AG09309 (cell line): ENCODE results near the gene CLASRP.
A peak's percentile ranks its signal among the peaks of the same experiment; 100 is the strongest.

Source experiments
- DNase-seq: peaks from one replicate; pipeline ENCODE4 v3.0.0-alpha.2; 2010; ENCODE audit warnings: low read depth
- H3K4me3 ChIP-seq: 2 replicates; pipeline ENCODE4 v1.5.1; 2011; ENCODE audit warnings: mild to moderate bottlenecking, low read depth, low read length, moderate library complexity; ENCODE audit not compliant: control insufficient read depth
- CTCF ChIP-seq: IDR thresholded peaks from 2 replicates; pipeline ENCODE4 v1.5.1; 2011; ENCODE audit warnings: mild to moderate bottlenecking, low read depth, low read length, inconsistent platforms; ENCODE audit not compliant: insufficient read depth, control insufficient read depth; ENCODE audit errors: missing control alignments

The CLASRP gene

GRCh38 chr19:45097450-45097775 is 58.6 kb downstream of the CLASRP start:
- no peak for DNase-seq
- no peak for TF ChIP-seq CTCF
- no peak overlapping the region for H3K4me3 ChIP-seq

GRCh38 chr19:45097776-45098520 is 59.1 kb downstream of the CLASRP start:
- H3K4me3 ChIP-seq, result no peak overlapping the region
- DNase-seq, result peak; percentile 73
- no peak for TF ChIP-seq CTCF

GRCh38 chr19:45098521-45099466 is 59.9 kb downstream of the CLASRP start:
- no peak for TF ChIP-seq CTCF
- no peak for DNase-seq
- no peak overlapping the region for H3K4me3 ChIP-seq

GRCh38 chr19:45099467-45100191 is 60.8 kb downstream of the CLASRP start:
- no peak for TF ChIP-seq CTCF
- H3K4me3 ChIP-seq, result no peak overlapping the region
- DNase-seq, result no peak

- no peak for TF ChIP-seq CTCF
- no peak overlapping the region for H3K4me3 ChIP-seq
- no peak for DNase-seq
Measured at GRCh38 chr19:45100201-45100600, 61.4 kb downstream of the CLASRP start.

GRCh38 chr19:45100846-45101252 is 62.0 kb downstream of the CLASRP start:
- no peak overlapping the region for H3K4me3 ChIP-seq
- no peak for DNase-seq
- TF ChIP-seq CTCF, result no peak
